SK-N-SH (cell line): ENCODE data around the gene NCKAP5.

Source experiments
- CHD2 ChIP-seq: fragments of 150-350 bp; IDR thresholded peaks from 2 replicates; pipeline ENCODE4 v1.6.1; 2018; ENCODE audit warnings: low read length; ENCODE audit not compliant: partially characterized antibody
- EP300 ChIP-seq, 2 experiments: IDR thresholded peaks; 2 replicates each; pipeline versions ENCODE4 v1.4.0 to v1.6.1; 2012; ENCODE audit warnings: borderline replicate concordance in 1 of 2, low read depth in 1 of 2, low read length in 1 of 2
- GABPA ChIP-seq: IDR thresholded peaks from 2 replicates; pipeline ENCODE4 v1.4.0; 2012; ENCODE audit warnings: low read depth, mild to moderate bottlenecking
- GATA2 ChIP-seq: sonication (generic); formaldehyde crosslinking; IDR thresholded peaks from 2 replicates; pipeline ENCODE4 v1.5.0; 2020; ENCODE audit warnings: mild to moderate bottlenecking, missing genetic modification reagents
- MAX ChIP-seq: IDR thresholded peaks from 2 replicates; pipeline ENCODE4 v1.4.0; 2012; ENCODE audit warnings: low read depth
- POLR2AphosphoS5 ChIP-seq: IDR thresholded peaks from 2 replicates; pipeline ENCODE4 v1.6.1; 2012; ENCODE audit warnings: low read depth, low read length
- RAD21 ChIP-seq: IDR thresholded peaks from 2 replicates; pipeline ENCODE4 v1.6.1; 2012; ENCODE audit warnings: mild to moderate bottlenecking, low read length
- SMC3 ChIP-seq: IDR thresholded peaks from 2 replicates; pipeline ENCODE4 v1.6.1; 2012; ENCODE audit warnings: low read depth, low read length, improper control_type of control experiment
- YY1 ChIP-seq: IDR thresholded peaks from 2 replicates; pipeline ENCODE4 v1.4.0; 2012; ENCODE audit warnings: low read depth, mild to moderate bottlenecking
- TF ChIP-seq, protein P1 (sequence below): fragments of 200-600 bp; sonication (generic); IDR thresholded peaks from 2 replicates; pipeline ENCODE4 v1.6.1; 2017; ENCODE audit warnings: antibody characterized with exemption, mild to moderate bottlenecking, moderate library complexity
- TF ChIP-seq, protein P2 (sequence below): IDR thresholded peaks from 2 replicates; pipeline ENCODE4 v1.4.0; 2012; ENCODE audit warnings: low read depth, borderline replicate concordance
- TF ChIP-seq, protein P3 (sequence below): fragments of 150-350 bp; IDR thresholded peaks from 2 replicates; pipeline ENCODE4 v1.6.1; 2017; ENCODE audit warnings: antibody characterized with exemption, low read length, low read depth, borderline replicate concordance

DNA sequence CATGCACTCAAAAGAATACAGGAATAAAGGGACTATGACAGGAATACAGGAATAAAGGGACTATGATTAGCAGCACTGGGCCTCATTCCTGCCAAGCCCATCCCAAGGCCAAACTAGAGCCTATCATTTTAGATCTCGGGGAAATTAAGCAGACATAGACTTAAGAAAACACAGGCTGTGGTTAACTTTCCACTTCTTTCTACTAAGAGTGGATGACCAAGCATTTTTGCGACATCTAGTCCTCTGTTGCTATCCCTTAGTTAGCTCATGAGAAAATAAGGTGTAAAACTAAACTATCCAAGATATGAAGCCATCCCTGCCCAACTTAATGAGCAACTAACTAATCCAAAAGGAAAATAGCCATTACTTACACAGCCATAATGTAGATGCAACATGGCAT is 904.2 kb downstream of the NCKAP5 start:
- no peak for TF ChIP-seq YY1
- TF ChIP-seq, protein P1, sequence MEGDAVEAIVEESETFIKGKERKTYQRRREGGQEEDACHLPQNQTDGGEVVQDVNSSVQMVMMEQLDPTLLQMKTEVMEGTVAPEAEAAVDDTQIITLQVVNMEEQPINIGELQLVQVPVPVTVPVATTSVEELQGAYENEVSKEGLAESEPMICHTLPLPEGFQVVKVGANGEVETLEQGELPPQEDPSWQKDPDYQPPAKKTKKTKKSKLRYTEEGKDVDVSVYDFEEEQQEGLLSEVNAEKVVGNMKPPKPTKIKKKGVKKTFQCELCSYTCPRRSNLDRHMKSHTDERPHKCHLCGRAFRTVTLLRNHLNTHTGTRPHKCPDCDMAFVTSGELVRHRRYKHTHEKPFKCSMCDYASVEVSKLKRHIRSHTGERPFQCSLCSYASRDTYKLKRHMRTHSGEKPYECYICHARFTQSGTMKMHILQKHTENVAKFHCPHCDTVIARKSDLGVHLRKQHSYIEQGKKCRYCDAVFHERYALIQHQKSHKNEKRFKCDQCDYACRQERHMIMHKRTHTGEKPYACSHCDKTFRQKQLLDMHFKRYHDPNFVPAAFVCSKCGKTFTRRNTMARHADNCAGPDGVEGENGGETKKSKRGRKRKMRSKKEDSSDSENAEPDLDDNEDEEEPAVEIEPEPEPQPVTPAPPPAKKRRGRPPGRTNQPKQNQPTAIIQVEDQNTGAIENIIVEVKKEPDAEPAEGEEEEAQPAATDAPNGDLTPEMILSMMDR: no peak
- no peak for TF ChIP-seq EP300 (IDR thresholded peaks at IDR 0.05; ENCODE audit: borderline replicate concordance in 1 of 2, low read depth in 1 of 2, low read length in 1 of 2)
- TF ChIP-seq, protein P2, sequence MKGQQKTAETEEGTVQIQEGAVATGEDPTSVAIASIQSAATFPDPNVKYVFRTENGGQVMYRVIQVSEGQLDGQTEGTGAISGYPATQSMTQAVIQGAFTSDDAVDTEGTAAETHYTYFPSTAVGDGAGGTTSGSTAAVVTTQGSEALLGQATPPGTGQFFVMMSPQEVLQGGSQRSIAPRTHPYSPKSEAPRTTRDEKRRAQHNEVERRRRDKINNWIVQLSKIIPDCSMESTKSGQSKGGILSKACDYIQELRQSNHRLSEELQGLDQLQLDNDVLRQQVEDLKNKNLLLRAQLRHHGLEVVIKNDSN: no peak
- no peak for TF ChIP-seq MAX
- no peak for TF ChIP-seq GABPA
- no peak for TF ChIP-seq RAD21
- TF ChIP-seq, protein P3, sequence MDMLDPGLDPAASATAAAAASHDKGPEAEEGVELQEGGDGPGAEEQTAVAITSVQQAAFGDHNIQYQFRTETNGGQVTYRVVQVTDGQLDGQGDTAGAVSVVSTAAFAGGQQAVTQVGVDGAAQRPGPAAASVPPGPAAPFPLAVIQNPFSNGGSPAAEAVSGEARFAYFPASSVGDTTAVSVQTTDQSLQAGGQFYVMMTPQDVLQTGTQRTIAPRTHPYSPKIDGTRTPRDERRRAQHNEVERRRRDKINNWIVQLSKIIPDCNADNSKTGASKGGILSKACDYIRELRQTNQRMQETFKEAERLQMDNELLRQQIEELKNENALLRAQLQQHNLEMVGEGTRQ: no peak
- no peak for TF ChIP-seq POLR2AphosphoS5
- TF ChIP-seq SMC3: no peak
- TF ChIP-seq GATA2 (CRISPR knock-in tag): no peak
- no peak for TF ChIP-seq CHD2
